ENCODE measurements around the gene DSCAM. TPM values are rescaled to one million over a fixed set of nuclear protein-coding genes. Genes with fewer than 3 reads are reported as not detected.

DSCAM gene
- total RNA-seq, 1 experiment from 2014 or later, result not detected

- in situ Hi-C loops (cut with HindIII; ENCODE audit: low pct_unique_long_range_greater_than_20kb, low sequenced_read_pairs), result no loop called here
- DNase-seq (ENCODE audit: low read depth), result no peak
These were observed 116.5 kb downstream of the DSCAM start for GRCh38 chr21:40730426-40730800.

DNA sequence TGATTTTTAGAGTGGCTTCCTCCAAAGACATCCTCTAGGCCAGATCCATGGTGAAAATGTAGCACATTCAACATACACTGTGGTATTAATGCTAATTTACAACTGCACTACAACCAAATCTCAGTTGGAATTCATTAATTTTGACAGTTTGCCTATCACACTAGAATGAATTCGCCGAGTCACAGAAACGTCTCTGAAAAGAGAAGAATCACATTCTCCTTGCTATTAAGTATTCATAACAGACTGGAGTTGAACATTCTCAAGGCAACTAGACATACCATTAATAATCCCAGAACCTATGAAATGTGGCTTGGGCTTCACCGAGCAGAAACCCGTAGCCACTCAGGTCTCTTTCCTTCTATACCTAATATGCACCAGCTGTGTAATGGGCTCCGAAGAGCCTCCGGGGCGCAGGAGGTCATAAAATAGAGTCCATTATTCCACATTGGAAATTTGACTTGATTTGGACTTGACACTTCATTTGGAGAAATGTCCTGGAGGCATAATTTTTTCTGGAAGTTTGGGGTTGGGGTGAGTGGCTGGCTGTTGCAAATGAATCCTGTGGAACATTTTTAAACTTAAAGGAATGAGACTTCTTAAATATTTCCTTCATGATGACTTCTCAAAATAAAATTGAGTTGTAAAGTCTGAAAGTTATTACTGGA, 117.1 kb downstream of the DSCAM start:
- in situ Hi-C loops (cut with HindIII; ENCODE audit: low pct_unique_long_range_greater_than_20kb, low sequenced_read_pairs), result no loop called here
- no peak for DNase-seq (ENCODE audit: low read depth)

DNA sequence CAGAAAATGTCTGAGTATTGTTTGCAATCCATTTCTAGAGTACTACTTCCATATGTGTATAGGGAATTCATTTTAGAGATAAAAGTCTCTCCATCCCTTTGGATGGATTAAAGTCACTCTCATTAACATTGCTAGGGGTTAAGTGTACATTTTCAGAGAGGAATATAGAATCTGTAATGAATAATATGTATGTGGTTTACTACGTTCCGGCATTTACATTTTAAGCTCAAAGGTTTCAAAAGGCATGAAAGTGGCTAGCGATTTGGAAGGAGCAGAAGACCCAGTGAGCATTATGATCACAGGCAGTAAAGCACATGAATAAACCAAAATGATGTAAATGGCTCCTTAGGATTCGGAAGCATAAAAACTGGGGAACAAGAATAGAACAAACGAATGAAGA, 123.0 kb downstream of the DSCAM start:
- no peak for DNase-seq (ENCODE audit: low read depth)
- in situ Hi-C loops (cut with HindIII; ENCODE audit: low pct_unique_long_range_greater_than_20kb, low sequenced_read_pairs), result no loop called here

GRCh38 chr21:40723317-40723716, 123.6 kb downstream of the DSCAM start:
- DNase-seq (ENCODE audit: low read depth), result no peak
- in situ Hi-C loops (cut with HindIII; ENCODE audit: low pct_unique_long_range_greater_than_20kb, low sequenced_read_pairs), result no loop called here

- no peak for DNase-seq (ENCODE audit: low read depth)
- in situ Hi-C loops (cut with HindIII; ENCODE audit: low pct_unique_long_range_greater_than_20kb, low sequenced_read_pairs), result no loop called here
These were observed 127.3 kb downstream of the DSCAM start for GRCh38 chr21:40719615-40720014.

DNA sequence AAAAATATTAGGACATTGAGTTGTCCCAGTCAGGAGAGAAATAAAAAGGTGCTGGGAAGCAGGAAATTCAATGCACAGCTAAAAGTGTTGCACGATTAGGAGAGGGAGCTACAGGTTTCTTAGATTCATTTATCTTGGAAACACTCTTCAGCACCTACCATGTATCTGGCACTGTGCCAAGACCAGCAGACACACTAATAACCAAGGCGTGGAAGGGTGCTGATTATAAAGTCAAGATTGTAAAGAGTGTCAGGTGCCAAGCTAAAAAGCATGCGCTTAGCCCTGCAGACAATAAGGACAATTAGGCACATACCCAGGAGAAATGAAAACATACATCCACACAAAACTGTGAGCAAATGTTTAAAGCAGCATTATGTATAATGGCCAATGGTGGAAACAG, 129.9 kb downstream of the DSCAM start:
- DNase-seq (ENCODE audit: low read depth), result no peak
- in situ Hi-C loops (cut with HindIII; ENCODE audit: low pct_unique_long_range_greater_than_20kb, low sequenced_read_pairs), result no loop called here

- in situ Hi-C loops (cut with HindIII; ENCODE audit: low pct_unique_long_range_greater_than_20kb, low sequenced_read_pairs), result no loop called here
- no peak for DNase-seq (ENCODE audit: low read depth)
These were observed 132.4 kb downstream of the DSCAM start for GRCh38 chr21:40714536-40714935.

DNA sequence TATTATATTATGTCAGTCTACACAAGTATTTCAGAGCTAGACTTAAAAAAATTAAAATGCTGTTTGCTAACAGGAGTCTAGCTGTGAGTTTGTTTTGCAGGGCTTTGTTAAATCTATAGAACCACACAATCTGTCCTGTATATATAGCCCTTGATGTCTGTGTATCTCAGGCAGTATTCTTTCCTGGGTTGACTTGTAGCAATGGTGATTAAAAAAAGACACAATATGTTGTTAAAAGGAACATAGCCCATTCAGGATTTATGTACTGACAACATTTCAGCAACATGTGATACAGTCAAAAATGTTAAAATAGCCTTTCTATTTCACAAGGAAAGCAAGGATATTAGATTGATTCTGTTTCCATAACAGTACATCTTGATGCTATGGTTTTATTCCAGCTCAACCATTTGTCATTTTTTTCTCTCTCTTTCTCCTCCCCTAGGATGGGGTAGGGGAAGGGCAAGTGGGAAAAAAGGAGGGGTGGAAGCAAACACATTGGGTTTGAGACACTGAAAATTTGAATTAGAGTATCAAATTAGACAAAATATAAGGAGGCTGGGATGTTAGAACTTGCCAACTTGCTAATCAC, 139.2 kb downstream of the DSCAM start:
- DNase-seq (ENCODE audit: low read depth), result no peak
- in situ Hi-C loops (cut with HindIII; ENCODE audit: low pct_unique_long_range_greater_than_20kb, low sequenced_read_pairs), result no loop called here

DNA sequence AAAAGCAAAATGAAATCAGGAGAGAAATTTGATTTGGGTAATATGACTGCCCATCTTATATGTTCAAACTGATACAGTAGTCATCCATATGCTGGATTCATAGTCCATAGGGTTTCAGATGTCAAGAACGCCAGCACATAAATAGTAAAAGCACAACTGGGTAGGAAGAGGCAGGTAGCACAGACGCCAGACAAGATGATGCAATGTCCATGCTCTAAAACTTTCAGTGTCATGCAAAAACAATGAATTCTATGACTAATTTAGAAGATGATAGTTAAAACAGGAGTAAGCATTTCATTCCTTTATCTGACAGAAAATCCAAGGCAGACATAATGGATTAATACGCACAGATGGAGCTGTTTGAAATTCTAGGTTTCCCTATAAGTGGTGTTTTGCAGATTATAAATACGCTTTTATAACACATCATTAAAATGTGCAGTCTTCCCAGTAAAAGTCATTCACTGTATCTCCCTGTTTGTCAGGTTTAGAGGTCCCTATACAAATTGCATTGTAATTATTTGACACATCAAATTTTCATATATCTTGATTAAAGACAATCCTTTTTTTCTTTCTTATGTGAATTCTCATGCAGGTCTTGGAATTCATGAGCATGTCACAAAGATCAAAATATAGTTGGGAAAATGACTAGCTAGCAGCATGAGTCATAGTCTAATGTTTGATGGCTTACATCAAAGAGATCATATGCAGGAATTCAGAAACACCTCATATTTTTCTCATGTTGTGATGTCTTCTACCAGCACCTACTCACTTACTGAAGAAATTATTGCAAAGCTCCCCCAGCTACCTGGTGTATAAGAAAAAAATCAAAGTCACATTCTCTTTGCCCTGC, 139.9 kb downstream of the DSCAM start:
- in situ Hi-C loops (cut with HindIII; ENCODE audit: low pct_unique_long_range_greater_than_20kb, low sequenced_read_pairs), result no loop called here
- DNase-seq (ENCODE audit: low read depth), result peak; percentile 26

DNA sequence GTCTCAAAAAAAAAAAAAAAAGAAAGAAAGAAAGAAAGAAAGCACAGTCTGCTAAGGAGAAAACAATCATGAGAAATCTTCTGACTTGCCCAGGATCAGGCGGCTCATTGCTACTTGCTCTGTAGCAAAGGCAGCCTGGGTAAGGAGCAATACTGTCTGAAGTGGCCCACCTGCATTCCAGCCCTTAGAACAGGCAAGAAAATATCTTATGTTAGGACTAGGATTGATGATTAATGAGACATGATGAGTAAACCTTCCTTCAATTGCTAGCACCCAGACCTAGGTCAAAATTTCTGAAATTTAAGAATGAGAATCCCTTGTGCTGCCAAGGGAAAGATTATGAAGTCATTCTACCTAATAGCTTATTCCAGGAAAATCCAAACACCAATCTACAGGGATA, 140.8 kb downstream of the DSCAM start:
- in situ Hi-C loops (cut with HindIII; ENCODE audit: low pct_unique_long_range_greater_than_20kb, low sequenced_read_pairs), result no loop called here

GRCh38 chr21:40704141-40704540, 142.8 kb downstream of the DSCAM start:
- no peak for DNase-seq (ENCODE audit: low read depth)
- in situ Hi-C loops (cut with HindIII; ENCODE audit: low pct_unique_long_range_greater_than_20kb, low sequenced_read_pairs), result no loop called here

More for the DNA sequence above, 140.8 kb downstream of the DSCAM start:
- DNase-seq (ENCODE audit: low read depth), result peak; percentile 14

- in situ Hi-C loops (cut with HindIII; ENCODE audit: low pct_unique_long_range_greater_than_20kb, low sequenced_read_pairs), result no loop called here
- DNase-seq (ENCODE audit: low read depth), result no peak
These were observed 147.6 kb downstream of the DSCAM start for GRCh38 chr21:40699366-40699765.

DNA sequence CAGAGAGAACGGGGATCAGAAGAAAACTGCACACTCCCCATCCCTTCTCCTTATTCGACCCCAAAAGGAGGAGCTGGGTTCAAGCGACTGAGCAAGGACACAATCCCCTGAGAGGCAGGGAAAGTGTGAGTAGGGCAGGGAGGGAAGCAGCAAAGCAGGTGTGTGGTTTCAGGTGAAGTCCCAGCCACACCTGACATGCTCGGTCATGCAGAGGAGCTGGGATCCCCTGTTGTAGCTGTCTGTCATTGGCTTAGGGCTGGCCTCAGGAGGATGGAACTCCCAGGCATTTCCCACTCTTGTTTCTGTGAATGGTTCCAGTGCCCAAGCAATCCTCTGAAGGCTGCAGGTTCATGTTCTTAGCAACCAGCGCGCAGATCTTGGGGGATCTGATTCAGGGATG, 150.7 kb downstream of the DSCAM start:
- in situ Hi-C loops (cut with HindIII; ENCODE audit: low pct_unique_long_range_greater_than_20kb, low sequenced_read_pairs), result no loop called here

GRCh38 chr21:40689840-40690360, 157.1 kb downstream of the DSCAM start:
- in situ Hi-C loops (cut with HindIII; ENCODE audit: low pct_unique_long_range_greater_than_20kb, low sequenced_read_pairs), result no loop called here

More for the DNA sequence above, 150.7 kb downstream of the DSCAM start:
- DNase-seq (ENCODE audit: low read depth), result no peak

DNA sequence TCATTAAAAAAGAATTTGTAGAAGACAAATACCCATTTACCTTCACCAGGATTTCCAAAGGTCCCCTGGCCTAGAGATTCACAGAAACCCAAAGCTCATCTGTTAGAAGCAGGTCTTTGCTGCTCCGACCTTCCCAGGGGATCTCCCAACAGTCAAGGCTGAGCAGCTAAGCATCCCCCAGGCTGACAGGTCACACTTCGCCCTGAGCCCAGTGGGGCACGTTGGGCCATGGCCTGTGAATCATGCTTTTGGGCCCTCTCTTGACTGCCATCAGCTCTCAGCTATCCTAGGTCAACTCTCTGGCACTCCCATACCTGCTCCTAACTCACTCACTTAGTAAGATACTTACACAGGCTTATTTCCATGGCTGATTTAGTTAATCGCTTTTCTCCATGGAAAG, 157.7 kb downstream of the DSCAM start:
- in situ Hi-C loops (cut with HindIII; ENCODE audit: low pct_unique_long_range_greater_than_20kb, low sequenced_read_pairs), result no loop called here
- no peak for DNase-seq (ENCODE audit: low read depth)

More at GRCh38 chr21:40689840-40690360, 157.1 kb downstream of the DSCAM start:
- peak; percentile 30 for DNase-seq (ENCODE audit: low read depth)

DNA sequence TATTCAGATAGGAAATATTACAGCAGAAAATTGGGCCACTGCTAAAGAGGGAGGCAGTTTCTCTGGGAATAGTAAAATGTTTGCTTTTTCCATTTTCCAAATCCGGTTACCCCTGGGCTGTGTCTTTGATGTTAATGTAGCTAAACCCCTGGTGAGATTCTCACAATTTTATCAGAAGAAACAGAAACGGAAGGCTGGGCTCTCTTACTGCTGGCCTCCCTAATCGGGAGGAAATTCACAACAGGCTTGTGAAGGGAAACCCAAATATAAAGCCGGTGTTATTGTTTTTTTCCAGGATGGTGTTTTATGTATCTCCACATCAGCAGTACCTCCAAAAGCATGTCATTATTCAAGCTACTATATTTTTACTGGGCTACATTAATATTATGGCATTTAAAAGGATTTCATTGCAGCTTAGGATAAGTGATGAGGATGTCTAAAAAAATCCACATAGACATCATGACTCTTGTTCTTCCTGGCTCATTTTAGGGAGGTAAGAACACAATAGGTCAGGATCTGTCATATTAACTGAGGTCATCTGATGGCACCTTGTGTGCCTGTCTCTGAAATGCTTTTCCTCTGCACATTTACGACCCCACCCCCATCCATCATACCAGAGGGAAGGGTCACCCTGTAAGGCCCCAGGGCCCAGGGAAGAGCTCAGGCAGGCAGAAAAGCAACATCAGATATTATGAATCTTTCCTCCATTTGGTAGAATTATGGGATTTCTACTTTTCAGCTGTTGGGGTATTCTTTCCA, 158.7 kb downstream of the DSCAM start:
- DNase-seq (ENCODE audit: low read depth), result no peak
- in situ Hi-C loops (cut with HindIII; ENCODE audit: low pct_unique_long_range_greater_than_20kb, low sequenced_read_pairs), result no loop called here

- DNase-seq (ENCODE audit: low read depth), result no peak
- in situ Hi-C loops (cut with HindIII; ENCODE audit: low pct_unique_long_range_greater_than_20kb, low sequenced_read_pairs), result no loop called here
These were observed 159.3 kb downstream of the DSCAM start for GRCh38 chr21:40687625-40688024.

- DNase-seq (ENCODE audit: low read depth), result no peak
- in situ Hi-C loops (cut with HindIII; ENCODE audit: low pct_unique_long_range_greater_than_20kb, low sequenced_read_pairs), result no loop called here
These were observed 160.4 kb downstream of the DSCAM start for GRCh38 chr21:40686526-40686925.

Data from Caki2 (cell line).